ENCODE data around the gene HNRNPL.
"Not testable (repeated sequence)": the region's sequence is repeated elsewhere in the genome, so short reads cannot be mapped to it uniquely, and the experiment has no call there.

HNRNPL gene

GRCh38 chr19:38803543-38803942, 46.2 kb downstream of the HNRNPL start:
- TF ChIP-seq MYC (IDR thresholded peaks at IDR 0.05; ENCODE audit: low read depth, low read length) (no peak), MAX (IDR thresholded peaks at IDR 0.05; ENCODE audit: low read depth, low read length) (no peak), CTCF (IDR thresholded peaks at IDR 0.05; ENCODE audit: low read depth, low read length) (no peak), POLR2A (IDR thresholded peaks at IDR 0.05; ENCODE audit: extremely low read depth, insufficient read length) (no peak)
- DNase-seq (ENCODE audit: low read depth), result no peak

GRCh38 chr19:38801359-38802095, 48.3 kb downstream of the HNRNPL start:
- no peak overlapping the region for H3K4me3 ChIP-seq (ENCODE audit: low read depth, low read length)
- TF ChIP-seq POLR2A (IDR thresholded peaks at IDR 0.05; ENCODE audit: extremely low read depth, insufficient read length), result no peak
- TF ChIP-seq CTCF (IDR thresholded peaks at IDR 0.05; ENCODE audit: low read depth, low read length), result no peak
- TF ChIP-seq MAX (IDR thresholded peaks at IDR 0.05; ENCODE audit: low read depth, low read length), result no peak
- TF ChIP-seq MYC (IDR thresholded peaks at IDR 0.05; ENCODE audit: low read depth, low read length), result no peak
- no peak for DNase-seq (ENCODE audit: low read depth)

More at GRCh38 chr19:38803543-38803942, 46.2 kb downstream of the HNRNPL start:
- H3K4me3 ChIP-seq (ENCODE audit: low read depth, low read length), result no peak overlapping the region

GRCh38 chr19:38800577-38801347, 49.0 kb downstream of the HNRNPL start:
- no peak overlapping the region for H3K4me3 ChIP-seq (ENCODE audit: low read depth, low read length)
- no peak for DNase-seq (ENCODE audit: low read depth)
- no peak for TF ChIP-seq CTCF (IDR thresholded peaks at IDR 0.05; ENCODE audit: low read depth, low read length)

GRCh38 chr19:38799104-38799503, 50.7 kb downstream of the HNRNPL start:
- H3K4me3 ChIP-seq (ENCODE audit: low read depth, low read length), result no peak overlapping the region
- DNase-seq (ENCODE audit: low read depth), result no peak
- TF ChIP-seq MYC (IDR thresholded peaks at IDR 0.05; ENCODE audit: low read depth, low read length) (no peak), POLR2A (IDR thresholded peaks at IDR 0.05; ENCODE audit: extremely low read depth, insufficient read length) (no peak), CTCF (IDR thresholded peaks at IDR 0.05; ENCODE audit: low read depth, low read length) (no peak), MAX (IDR thresholded peaks at IDR 0.05; ENCODE audit: low read depth, low read length) (no peak)

- not testable (repeated sequence) for DNase-seq (ENCODE audit: low read depth); H3K4me3 ChIP-seq (ENCODE audit: low read depth, low read length)
Measured at GRCh38 chr19:38797781-38798180, 52.0 kb downstream of the HNRNPL start.

- TF ChIP-seq MYC (IDR thresholded peaks at IDR 0.05; ENCODE audit: low read depth, low read length), result no peak
- TF ChIP-seq POLR2A (IDR thresholded peaks at IDR 0.05; ENCODE audit: extremely low read depth, insufficient read length), result no peak
- no peak for TF ChIP-seq CTCF (IDR thresholded peaks at IDR 0.05; ENCODE audit: low read depth, low read length)
- no peak for TF ChIP-seq MAX (IDR thresholded peaks at IDR 0.05; ENCODE audit: low read depth, low read length)
- no peak for DNase-seq (ENCODE audit: low read depth)
- no peak overlapping the region for H3K4me3 ChIP-seq (ENCODE audit: low read depth, low read length)
Measured at GRCh38 chr19:38796154-38796553, 53.6 kb downstream of the HNRNPL start.
